Adipocyte (in vitro differentiated cells): Measurements from ENCODE around the gene PRTG.

Experiments
- DNase-seq: peaks from one replicate; pipeline ENCODE4 v3.0.0-alpha.2; 2015; ENCODE audit warnings: low read depth
- H3K27me3 ChIP-seq: replicated peaks from 2 replicates; pipeline ENCODE4 v1.7.0; 2013; ENCODE audit warnings: mild to moderate bottlenecking, low read length, moderate library complexity; ENCODE audit not compliant: control insufficient read depth, insufficient read depth
- H3K36me3 ChIP-seq: 2 replicates; pipeline ENCODE4 v1.7.0; 2013; ENCODE audit warnings: low read length, mild to moderate bottlenecking, moderate library complexity; ENCODE audit not compliant: control insufficient read depth, insufficient read depth, severe bottlenecking
- H3K4me1 ChIP-seq: 2 replicates; pipeline ENCODE4 v1.7.0; 2013; ENCODE audit warnings: mild to moderate bottlenecking, low read length, moderate library complexity; ENCODE audit not compliant: control insufficient read depth, insufficient read depth
- H3K4me3 ChIP-seq: 2 replicates; pipeline ENCODE4 v1.7.0; 2013; ENCODE audit warnings: mild to moderate bottlenecking, low read length, moderate library complexity
- H3K9ac ChIP-seq: 2 replicates; pipeline ENCODE4 v1.7.0; 2013; ENCODE audit warnings: mild to moderate bottlenecking, low read length, moderate library complexity
- H3K9me3 ChIP-seq: 2 replicates; pipeline ENCODE4 v1.7.0; 2013; ENCODE audit warnings: mild to moderate bottlenecking, low read length, moderate library complexity; ENCODE audit not compliant: control insufficient read depth

PRTG gene

GRCh38 chr15:55659481-55659880 lies 83.5 kb downstream of the PRTG start:
- DNase-seq: no peak
- Histone ChIP-seq H3K4me1 (peaks cover 17% of the 10 kb centered on the region), H3K9ac (no peak overlapping the region), H3K36me3 (no peaks in the 10 kb centered on the region), H3K4me3 (no peak overlapping the region), H3K27me3 (no peaks in the 10 kb centered on the region), H3K9me3 (no peaks in the 10 kb centered on the region)

GRCh38 chr15:55658886-55659285 lies 84.1 kb downstream of the PRTG start:
- Histone ChIP-seq H3K9me3 (no peaks in the 10 kb centered on the region), H3K4me3 (no peak overlapping the region), H3K4me1 (peaks cover 17% of the 10 kb centered on the region), H3K9ac (no peak overlapping the region), H3K36me3 (no peaks in the 10 kb centered on the region), H3K27me3 (no peaks in the 10 kb centered on the region)
- DNase-seq: no peak

- H3K36me3 ChIP-seq: no peaks in the 10 kb centered on the region
- no peak overlapping the region for H3K9ac ChIP-seq
- peaks cover 8% of the 10 kb centered on the region for H3K4me1 ChIP-seq
- no peaks in the 10 kb centered on the region for H3K9me3 ChIP-seq
- peak; percentile 19 for DNase-seq
- no peak overlapping the region for H3K4me3 ChIP-seq
- H3K27me3 ChIP-seq: peaks cover 4% of the 10 kb centered on the region
Measured at GRCh38 chr15:55654561-55655031, 88.4 kb downstream of the PRTG start.

- Histone ChIP-seq H3K36me3 (no peaks in the 10 kb centered on the region), H3K4me3 (no peak overlapping the region), H3K4me1 (peaks cover 8% of the 10 kb centered on the region)
Measured at GRCh38 chr15:55652909-55653495, 90.0 kb downstream of the PRTG start.

GRCh38 chr15:55652359-55652758 lies 90.6 kb downstream of the PRTG start:
- Histone ChIP-seq H3K9ac (no peak overlapping the region), H3K4me3 (no peak overlapping the region), H3K27me3 (peaks cover 4% of the 10 kb centered on the region), H3K9me3 (no peaks in the 10 kb centered on the region), H3K36me3 (no peaks in the 10 kb centered on the region), H3K4me1 (peaks cover 8% of the 10 kb centered on the region)
- DNase-seq: no peak

More at GRCh38 chr15:55652909-55653495, 90.0 kb downstream of the PRTG start:
- DNase-seq: no peak
- Histone ChIP-seq H3K27me3 (peaks cover 4% of the 10 kb centered on the region), H3K9me3 (no peaks in the 10 kb centered on the region), H3K9ac (no peak overlapping the region)

GRCh38 chr15:55649058-55649423 lies 93.9 kb downstream of the PRTG start:
- Histone ChIP-seq H3K9ac (no peak overlapping the region), H3K36me3 (no peaks in the 10 kb centered on the region), H3K4me3 (no peak overlapping the region), H3K4me1 (no peaks in the 10 kb centered on the region), H3K9me3 (no peaks in the 10 kb centered on the region), H3K27me3 (peaks cover 4% of the 10 kb centered on the region)
- DNase-seq: peak; percentile 38

- Histone ChIP-seq H3K36me3 (no peaks in the 10 kb centered on the region), H3K27me3 (no peaks in the 10 kb centered on the region), H3K4me3 (no peak overlapping the region), H3K9me3 (no peaks in the 10 kb centered on the region), H3K9ac (no peak overlapping the region), H3K4me1 (no peaks in the 10 kb centered on the region)
- DNase-seq: no peak
Measured at GRCh38 chr15:55638764-55639163, 104.2 kb downstream of the PRTG start.

- Histone ChIP-seq H3K9ac (no peak overlapping the region), H3K9me3 (no peaks in the 10 kb centered on the region), H3K36me3 (no peaks in the 10 kb centered on the region), H3K4me3 (no peak overlapping the region), H3K4me1 (no peaks in the 10 kb centered on the region), H3K27me3 (no peaks in the 10 kb centered on the region)
- no peak for DNase-seq
Measured at GRCh38 chr15:55637086-55637485, 105.9 kb downstream of the PRTG start.

- H3K36me3 ChIP-seq: no peaks in the 10 kb centered on the region
- H3K27me3 ChIP-seq: no peaks in the 10 kb centered on the region
- no peaks in the 10 kb centered on the region for H3K4me1 ChIP-seq
- H3K4me3 ChIP-seq: no peak overlapping the region
- DNase-seq: no peak
- H3K9ac ChIP-seq: no peak overlapping the region
- no peaks in the 10 kb centered on the region for H3K9me3 ChIP-seq
Measured at GRCh38 chr15:55633731-55634130, 109.2 kb downstream of the PRTG start.

- Histone ChIP-seq H3K36me3 (no peaks in the 10 kb centered on the region), H3K4me1 (peaks cover 6% of the 10 kb centered on the region), H3K9me3 (no peaks in the 10 kb centered on the region), H3K4me3 (no peak overlapping the region), H3K9ac (no peak overlapping the region), H3K27me3 (no peaks in the 10 kb centered on the region)
- DNase-seq: no peak
Measured at GRCh38 chr15:55632434-55632833, 110.5 kb downstream of the PRTG start.

GRCh38 chr15:55630858-55631257 lies 112.1 kb downstream of the PRTG start:
- H3K36me3 ChIP-seq: no peaks in the 10 kb centered on the region
- H3K9ac ChIP-seq: no peak overlapping the region
- no peaks in the 10 kb centered on the region for H3K9me3 ChIP-seq
- H3K4me1 ChIP-seq: peaks cover 6% of the 10 kb centered on the region
- DNase-seq: no peak
- H3K27me3 ChIP-seq: no peaks in the 10 kb centered on the region
- no peak overlapping the region for H3K4me3 ChIP-seq

GRCh38 chr15:55628369-55628730 lies 114.6 kb downstream of the PRTG start:
- H3K36me3 ChIP-seq: no peaks in the 10 kb centered on the region
- H3K4me1 ChIP-seq: peaks cover 6% of the 10 kb centered on the region

More at GRCh38 chr15:55628369-55628730, 114.6 kb downstream of the PRTG start:
- no peak overlapping the region for H3K4me3 ChIP-seq
- no peak overlapping the region for H3K9ac ChIP-seq
- no peaks in the 10 kb centered on the region for H3K27me3 ChIP-seq
- no peaks in the 10 kb centered on the region for H3K9me3 ChIP-seq
- DNase-seq: no peak
